Left cardiac atrium (tissue), 4 donors: Measurements from ENCODE around the gene TSPAN17. TPM values are rescaled to one million over a fixed set of nuclear protein-coding genes. Genes with fewer than 3 reads are reported as not detected.
"Not testable (repeated sequence)": the region's sequence is repeated elsewhere in the genome, so short reads cannot be mapped to it uniquely, and the experiment has no call there.

Source experiments
- ATAC-seq, 2 donors: fragments of 200-7000 bp; cut with Tn5 transposase; one replicate each; pipeline ENCODE4 v1.9.1; 2020; ENCODE audit warnings: mild to moderate bottlenecking in 2 of 2, moderate library complexity in 2 of 2
- DNase-seq: peaks from one replicate; pipeline ENCODE4 v3.0.0-alpha.2; 2020
- intact Hi-C, 2 donors: fragments of 100-400 bp; cut with DNase I; formaldehyde crosslinking; loops; one replicate each; pipeline versions ENCODE4 v1.14.1 to v1.15.1; 2022 to 2023
- microRNA-seq, 2 donors: library from miRNA; unstranded; fragments of <30 nt; microRNA quantifications; one replicate each; pipeline ENCODE4 v1.2.0, GENCODE V29; 2020
- total RNA-seq, 2 donors: library from RNA; stranded (reverse); fragmentation: NEBNext Ultra II Directional; extraction: Animal tissue kit (Norgen Biotek cat#: 25700); gene quantifications; one replicate each; pipeline ENCODE4 v1.2.1, GENCODE V29; 2021
- donor health status: DM: no; HTN: yes; CAD: no.
- donor health status: DM: no; HTN: yes; CAD: no; lungs with severe emphysema.
- donor health status: DM: yes; HTN: yes; CAD: no.
- donor health status: Dilated cardiomyopathy.

The TSPAN17 gene
- total RNA-seq, 2 donors from 2014 or later = 21.2 to 25.6 TPM

GRCh38 chr5:176692839-176693476 lies 45.7 kb downstream of the TSPAN17 start:
- intact Hi-C loops = no loop called here
- DNase-seq = no peak
- peak in 1 of 2 donors; percentile 17 for ATAC-seq

- intact Hi-C loops = no loop called here
- no peak for DNase-seq
- no peak for ATAC-seq
Observed at GRCh38 chr5:176693477-176693851, 46.2 kb downstream of the TSPAN17 start.

- DNase-seq = no peak
- intact Hi-C loops = no loop called here
- ATAC-seq = no peak
Observed at GRCh38 chr5:176694146-176694545, 46.9 kb downstream of the TSPAN17 start.

GRCh38 chr5:176694631-176695030 lies 47.3 kb downstream of the TSPAN17 start:
- intact Hi-C loops = loop anchor here in 1 of 2 donors (1.0 kb wide), 1 partner anchor 17 kb away; no protein-coding TSS in a partner anchor
- ATAC-seq (no peak), DNase-seq (no peak)

GRCh38 chr5:176695073-176695472 lies 47.8 kb downstream of the TSPAN17 start:
- ATAC-seq = peak; percentile 70 to 78
- intact Hi-C loops = loop anchor here in 1 of 2 donors (1.0 kb wide), 1 partner anchor 18 kb away; no protein-coding TSS in a partner anchor
- DNase-seq = no peak

- intact Hi-C loops = no loop called here
- ATAC-seq = no peak
- no peak for DNase-seq
Observed at GRCh38 chr5:176697267-176697933, 50.1 kb downstream of the TSPAN17 start.

- ATAC-seq = no peak
- no peak for DNase-seq
- intact Hi-C loops = no loop called here
Observed at GRCh38 chr5:176697934-176698538, 50.8 kb downstream of the TSPAN17 start.

GRCh38 chr5:176699446-176699845 lies 52.2 kb downstream of the TSPAN17 start:
- DNase-seq, intact Hi-C loops, ATAC-seq: not testable (repeated sequence)

- ATAC-seq = no peak
- intact Hi-C loops = no loop called here
- DNase-seq = no peak
Observed at GRCh38 chr5:176700239-176700847, 53.1 kb downstream of the TSPAN17 start.

- intact Hi-C loops = no loop called here
- DNase-seq = no peak
- ATAC-seq = no peak
Observed at GRCh38 chr5:176702671-176703641, 55.7 kb downstream of the TSPAN17 start.

GRCh38 chr5:176703857-176704256 lies 56.6 kb downstream of the TSPAN17 start:
- intact Hi-C loops = no loop called here
- DNase-seq (no peak), ATAC-seq (no peak)

GRCh38 chr5:176704355-176704754 lies 57.1 kb downstream of the TSPAN17 start:
- ATAC-seq (no peak), DNase-seq (no peak)
- intact Hi-C loops = no loop called here

- ATAC-seq (no peak), DNase-seq (no peak)
- intact Hi-C loops = no loop called here
Observed at GRCh38 chr5:176704817-176705216, 57.5 kb downstream of the TSPAN17 start.

Small RNA genes lying within 50 kb of the gene (microRNA-seq; reads per million reads assigned to microRNA genes)
- 0 reads per million in 2 donors for gene MIR4281

Other genes starting within 250 kb of the TSPAN17 start
- 100 to 1,000 TPM; 173 to 199 TPM for gene CLTB, start 230.9 kb upstream of the TSPAN17 start, total RNA-seq
- gene FAF2, start 199.1 kb upstream of the TSPAN17 start, total RNA-seq = 10 to 100 TPM; 15.3 to 23.3 TPM
- 10 to 100 TPM; 24.5 to 26.6 TPM for gene RNF44, start 110.1 kb upstream of the TSPAN17 start, total RNA-seq
- gene CDHR2, start 98.1 kb upstream of the TSPAN17 start, total RNA-seq = under 1 TPM; 0.29 TPM
- under 1 TPM; 0.81 to 0.97 TPM for gene GPRIN1, start 37.3 kb upstream of the TSPAN17 start, total RNA-seq
- 1 to 10 TPM in 1 of 2 donors, under 1 TPM in 1; 0.74 to 1.3 TPM for gene SNCB, start 16.9 kb upstream of the TSPAN17 start, total RNA-seq
- not detected for gene EIF4E1B, start 16.8 kb upstream of the TSPAN17 start, total RNA-seq
- under 1 TPM; 0.35 to 0.50 TPM for gene UNC5A, start 163.1 kb downstream of the TSPAN17 start, total RNA-seq